H1 (cell line): ENCODE measurements around the gene PROCR. TPM values are rescaled to one million over a fixed set of nuclear protein-coding genes. Genes with fewer than 3 reads are reported as not detected.

ENCODE experiments used
- CTCF ChIA-PET: fragments of 300-600 bp; sonication (Branson Sonifier 250); formaldehyde crosslinking; loops from one replicate; lab custom pipeline; 2021; ENCODE audit not compliant: partially characterized antibody; lab: Charles Lee
- POLR2A ChIA-PET: fragments of 300-600 bp; sonication (Branson Sonifier 250); formaldehyde crosslinking; loops from one replicate; lab custom pipeline; 2021; ENCODE audit warnings: inconsistent platforms; ENCODE audit not compliant: partially characterized antibody; lab: Charles Lee
- DNase-seq, 2 experiments: peaks; one replicate each; pipeline versions ENCODE4 v3.0.0 to v3.0.0-alpha.2; 2010 to 2022; ENCODE audit warnings: low spot score in 2 of 2, low read depth in 1 of 2, mixed read lengths in 1 of 2
- FAIRE-seq: peaks from 2 replicates; lab custom pipeline; 2011; peaks lifted over from hg19 to GRCh38; lab: Jason Lieb, UNC
- H2AFZ ChIP-seq: 2 replicates; pipeline ENCODE4 v1.8.1; 2012; ENCODE audit warnings: low read length, inconsistent platforms
- H2AK5ac ChIP-seq: 2 replicates; pipeline ENCODE4 v1.6.1; 2013; ENCODE audit warnings: low read depth, low read length
- H2BK120ac ChIP-seq: replicated peaks from 2 replicates; pipeline ENCODE3; 2013; ENCODE audit warnings: low read depth, low read length, inconsistent platforms
- H2BK12ac ChIP-seq: 2 replicates; pipeline ENCODE4 v1.6.1; 2013; ENCODE audit warnings: low read depth, low read length
- H2BK15ac ChIP-seq: 2 replicates; pipeline ENCODE4 v1.6.1; 2013; ENCODE audit warnings: low read length
- H2BK20ac ChIP-seq: 2 replicates; pipeline ENCODE4 v1.6.1; 2013; ENCODE audit warnings: low read length
- H2BK5ac ChIP-seq: 2 replicates; pipeline ENCODE4 v1.6.1; 2013; ENCODE audit warnings: low read depth, low read length
- H3K14ac ChIP-seq: 2 replicates; pipeline ENCODE4 v1.6.1; 2013; ENCODE audit warnings: inconsistent platforms; ENCODE audit not compliant: insufficient read length
- H3K18ac ChIP-seq: 2 replicates; pipeline ENCODE4 v1.6.1; 2013; ENCODE audit warnings: low read length; ENCODE audit errors: extremely low read depth
- H3K23ac ChIP-seq: 2 replicates; pipeline ENCODE4 v1.6.1; 2013; ENCODE audit warnings: inconsistent platforms; ENCODE audit not compliant: insufficient read length
- H3K23me2 ChIP-seq: 2 replicates; pipeline ENCODE4 v1.6.1; 2013; ENCODE audit warnings: low read depth, low read length
- H3K27ac ChIP-seq: 2 replicates; pipeline ENCODE4 v1.6.1; 2011; ENCODE audit warnings: low read depth, low read length, inconsistent platforms
- H3K27me3 ChIP-seq, 4 experiments: replicated peaks in 1 of 4; 1 replicate in 1 of 4; 2 replicates in 3 of 4; pipeline versions ENCODE4 v1.6.1 to v1.8.1; 2011 to 2013; ENCODE audit warnings: low read length in 3 of 4, mild to moderate bottlenecking in 3 of 4, inconsistent platforms in 2 of 4, mixed read lengths in 2 of 4, moderate library complexity in 1 of 4; ENCODE audit not compliant: control insufficient read depth in 3 of 4, insufficient read depth in 3 of 4; ENCODE audit errors: extremely low read depth in 1 of 4
- H3K36me3 ChIP-seq, 4 experiments: 2 replicates each; pipeline versions ENCODE4 v1.6.1 to v1.8.1; 2011 to 2013; ENCODE audit warnings: mild to moderate bottlenecking in 4 of 4, low read length in 3 of 4, moderate library complexity in 2 of 4, control low read depth in 1 of 4, inconsistent platforms in 1 of 4; ENCODE audit not compliant: insufficient read depth in 4 of 4, control insufficient read depth in 2 of 4
- H3K4ac ChIP-seq: replicated peaks from 2 replicates; pipeline ENCODE3; 2013; ENCODE audit warnings: low read length, low read depth, mixed read lengths, inconsistent platforms; ENCODE audit not compliant: insufficient read length
- H3K4me1 ChIP-seq, 4 experiments: replicated peaks in 1 of 4; 1 replicate in 1 of 4; 2 replicates in 3 of 4; pipeline versions ENCODE4 v1.6.1 to v1.8.1; 2011 to 2013; ENCODE audit warnings: low read length in 3 of 4, inconsistent platforms in 2 of 4, mixed read lengths in 1 of 4; ENCODE audit not compliant: insufficient read depth in 4 of 4, control insufficient read depth in 3 of 4
- H3K4me2 ChIP-seq, 2 experiments: 2 replicates each; pipeline versions ENCODE4 v1.6.1 to v1.8.1; 2011 to 2013; ENCODE audit warnings: low read depth in 2 of 2, low read length in 2 of 2, control low read depth in 1 of 2, inconsistent platforms in 1 of 2, mild to moderate bottlenecking in 1 of 2; ENCODE audit not compliant: insufficient read depth in 1 of 2
- H3K4me3 ChIP-seq, 4 experiments: fragments of 200-600, 300-600 bp in 1 of 4; sonication (generic), shearing (Covaris generic), sonication (Bioruptor Twin) in 1 of 4; 2 replicates each; pipeline versions ENCODE4 v1.5.1 to v1.8.1; 2011 to 2016; ENCODE audit warnings: low read length in 4 of 4, low read depth in 3 of 4, control low read depth in 2 of 4, inconsistent platforms in 2 of 4, mild to moderate bottlenecking in 2 of 4, mixed read lengths in 1 of 4, moderate library complexity in 1 of 4; ENCODE audit not compliant: insufficient read depth in 2 of 4; ENCODE audit errors: extremely low read depth in 1 of 4
- H3K56ac ChIP-seq: replicated peaks from 2 replicates; pipeline ENCODE3; 2013; ENCODE audit warnings: low read depth, mild to moderate bottlenecking, mixed read lengths, low read length, inconsistent platforms; ENCODE audit not compliant: insufficient read length
- H3K79me1 ChIP-seq: 2 replicates; pipeline ENCODE4 v1.6.1; 2013; ENCODE audit warnings: low read depth, low read length, control low read depth
- H3K79me2 ChIP-seq, 2 experiments: 2 replicates each; pipeline versions ENCODE4 v1.6.1 to v1.8.1; 2012 to 2013; ENCODE audit warnings: low read length in 2 of 2, mild to moderate bottlenecking in 2 of 2, inconsistent platforms in 1 of 2; ENCODE audit not compliant: insufficient read depth in 2 of 2, control insufficient read depth in 1 of 2
- H3K9ac ChIP-seq, 4 experiments: replicated peaks in 1 of 4; 1 replicate in 1 of 4; 2 replicates in 3 of 4; pipeline versions ENCODE4 v1.6.1 to v1.8.1; 2011 to 2013; ENCODE audit warnings: low read depth in 3 of 4, low read length in 3 of 4, control low read depth in 2 of 4, mild to moderate bottlenecking in 2 of 4, moderate library complexity in 2 of 4, inconsistent platforms in 1 of 4; ENCODE audit errors: extremely low read depth in 1 of 4
- H3K9me3 ChIP-seq, 2 experiments: 2 replicates each; pipeline versions ENCODE4 v1.6.1 to v1.8.1; 2012 to 2013; ENCODE audit warnings: mild to moderate bottlenecking in 2 of 2, moderate library complexity in 2 of 2, control low read depth in 1 of 2, inconsistent platforms in 1 of 2, low read depth in 1 of 2, low read length in 1 of 2, mixed read lengths in 1 of 2; ENCODE audit not compliant: insufficient read depth in 2 of 2
- H4K20me1 ChIP-seq, 2 experiments: replicated peaks in 1 of 2; 2 replicates each; pipeline versions ENCODE3 to v1.8.1; 2011 to 2013; ENCODE audit warnings: inconsistent platforms in 2 of 2, low read length in 2 of 2, mild to moderate bottlenecking in 1 of 2; ENCODE audit not compliant: insufficient read depth in 2 of 2, control insufficient read depth in 1 of 2
- H4K5ac ChIP-seq: 2 replicates; pipeline ENCODE4 v1.6.1; 2013; ENCODE audit warnings: low read length, low read depth, mixed read lengths, inconsistent platforms; ENCODE audit not compliant: insufficient read length
- H4K8ac ChIP-seq: 2 replicates; pipeline ENCODE4 v1.8.0; 2013; ENCODE audit warnings: mild to moderate bottlenecking, moderate library complexity, low read length, inconsistent platforms; ENCODE audit not compliant: insufficient read depth; ENCODE audit errors: extremely low read depth
- H4K91ac ChIP-seq: replicated peaks from 2 replicates; pipeline ENCODE3; 2013; ENCODE audit warnings: low read length, mixed read lengths, inconsistent platforms; ENCODE audit not compliant: insufficient read length
- MAFK ChIP-seq: IDR thresholded peaks from 2 replicates; pipeline ENCODE4 v1.6.1; 2012; ENCODE audit warnings: low read depth, mild to moderate bottlenecking, improper control_type of control experiment, low read length
- NRF1 ChIP-seq: IDR thresholded peaks from 2 replicates; pipeline ENCODE4 v1.6.1; 2011; ENCODE audit warnings: mild to moderate bottlenecking, low read depth, low read length, improper control_type of control experiment
- RBBP5 ChIP-seq: IDR thresholded peaks from 2 replicates; pipeline ENCODE4 v1.7.1; 2012; ENCODE audit warnings: low read depth, mild to moderate bottlenecking, inconsistent platforms, low read length, moderate library complexity, borderline replicate concordance
- WGBS, 2 experiments: shearing (Covaris generic) in 1 of 2; methylation state at CpG; one replicate each; pipeline versions ENCODE4 v1.1.6 to v1.1.7; 2013 to 2015; ENCODE audit warnings: low lambda C conversion rate in 2 of 2, mixed read lengths in 2 of 2, inconsistent platforms in 1 of 2, low coverage in 1 of 2, missing lambda C conversion rate in 1 of 2; ENCODE audit not compliant: insufficient replicate concordance in 2 of 2, insufficient coverage in 1 of 2, insufficient read length in 1 of 2; ENCODE audit errors: extremely low coverage in 1 of 2, missing lambda C conversion rate in 1 of 2; 5-methylcytosine and 5-hydroxymethylcytosine counted together
- polyA plus RNA-seq, 7 experiments: library from polyadenylated mRNA; depleted of rRNA in 3 of 7; stranded (reverse) in 5 of 7; unstranded in 2 of 7; fragments of >200 nt in 5 of 7; fragments of 200-250 nt in 2 of 7; gene quantifications; 1 replicate in 5 of 7; 2 replicates in 1 of 7; 4 replicates in 1 of 7; pipeline versions ENCODE4 v1.2.1 to v1.2.3, GENCODE V29; 2011 to 2013; ENCODE audit warnings: missing spikeins in 2 of 7, mixed read lengths in 2 of 7
- total RNA-seq: library from RNA; stranded (reverse); fragmentation: NEBNext Ultra II Directional; extraction: Animal tissue kit (Norgen Biotek cat#: 25700); gene quantifications from 2 replicates; pipeline ENCODE4 v1.2.1, GENCODE V29; 2021

PROCR gene
- total and polyA plus RNA-seq, 2 of the 8 experiments (the other 6 are each of a cell fraction or from before 2014, with no cell fraction given) = 21.3 to 42.9 TPM

DNA sequence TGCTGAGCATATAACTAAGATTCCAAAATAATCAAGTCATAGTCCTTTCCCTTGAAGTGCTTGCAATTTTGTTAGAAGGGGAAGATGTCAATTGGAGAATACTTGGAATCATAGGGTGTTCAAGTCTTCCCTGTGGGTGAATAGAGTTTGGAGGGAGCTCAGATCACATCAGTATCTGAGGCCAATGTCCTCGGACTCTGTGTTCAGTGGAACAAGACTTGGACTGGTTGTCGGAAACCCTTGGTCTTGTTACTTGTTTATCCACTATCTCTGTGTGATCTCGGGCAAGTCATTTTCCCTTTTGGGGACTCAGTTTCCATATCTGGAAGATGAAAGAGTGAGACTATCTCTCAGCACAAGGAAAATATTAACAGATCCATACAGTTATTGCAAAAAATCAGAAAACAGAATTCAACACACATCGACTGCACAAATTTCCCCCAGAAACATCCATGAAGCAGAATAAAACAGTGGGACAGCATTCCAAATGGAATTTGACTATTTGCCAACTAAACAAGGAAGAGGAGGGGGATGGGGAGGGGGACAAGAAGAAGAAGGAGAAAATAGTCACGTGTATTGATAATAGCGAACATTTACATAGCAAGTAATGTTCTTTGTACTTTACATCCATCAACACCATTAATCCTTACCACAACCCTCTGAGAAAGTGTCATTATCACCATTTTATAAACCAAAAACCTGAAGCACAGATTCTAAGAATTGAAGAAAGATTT, 20.9 kb upstream of the PROCR start:
- H3K36me3 ChIP-seq = no peaks in the 10 kb centered on the region
- H4K91ac ChIP-seq = no peak overlapping the region
- no peak overlapping the region for H4K5ac ChIP-seq
- no peaks in the 10 kb centered on the region for H3K79me2 ChIP-seq
- H3K9me3 ChIP-seq = peaks cover 0 to 4% of the 10 kb centered on the region in 2 experiments; a peak in 1 of 4 replicates
- H2BK12ac ChIP-seq = no peak overlapping the region
- H3K4me2 ChIP-seq = no peak overlapping the region
- H3K4ac ChIP-seq = no peak overlapping the region
- DNase-seq = no peak
- no peak overlapping the region for H3K9ac ChIP-seq
- no peak overlapping the region for H2BK5ac ChIP-seq
- no peaks in the 10 kb centered on the region for H3K79me1 ChIP-seq
- no peak overlapping the region for H3K18ac ChIP-seq
- no peak overlapping the region for H2AK5ac ChIP-seq
- H3K23me2 ChIP-seq = peaks cover 8% of the 10 kb centered on the region
- no peak for FAIRE-seq
- 0 out of 7 replicates have a peak, but pooled peaks cover 0 to 2% (median 0%) of the 10 kb centered on the region in 4 experiments for H3K4me1 ChIP-seq
- H3K4me3 ChIP-seq = no peak overlapping the region
- H3K14ac ChIP-seq = no peak overlapping the region
- H4K20me1 ChIP-seq = no peaks in the 10 kb centered on the region
- no peak overlapping the region for H2AFZ ChIP-seq
- no peak overlapping the region for H2BK20ac ChIP-seq
- no peak overlapping the region for H4K8ac ChIP-seq
- CTCF ChIA-PET = no interaction called here
- POLR2A ChIA-PET = no interaction called here
- no peak overlapping the region for H3K23ac ChIP-seq
- H2BK120ac ChIP-seq = no peak overlapping the region
- no peak overlapping the region for H3K27ac ChIP-seq
- no peak overlapping the region for H3K56ac ChIP-seq
- no peak overlapping the region for H2BK15ac ChIP-seq
- 87% methylated on average over 6 of the region's 6 CpGs; no CpG with 5 or more reads in 1 of the 2 experiments for WGBS, 2 experiments
- H3K27me3 ChIP-seq = no peaks in the 10 kb centered on the region
- TF ChIP-seq MAFK (no peak), RBBP5 (no peak), NRF1 (no peak)
